Endodermal cell (in vitro differentiated cells): Measurements from ENCODE around the gene CAPZB. TPM values are rescaled to one million over a fixed set of nuclear protein-coding genes. Genes with fewer than 3 reads are reported as not detected.

Experiments
- DNase-seq: peaks from one replicate; pipeline ENCODE4 v3.0.0-alpha.2; 2017
- H3K27ac ChIP-seq: 2 replicates; pipeline ENCODE4 v1.5.1; 2013; ENCODE audit warnings: mild to moderate bottlenecking, low read depth, low read length, moderate library complexity
- H3K27me3 ChIP-seq: 2 replicates; pipeline ENCODE4 v1.6.1; 2013; ENCODE audit warnings: mild to moderate bottlenecking, low read length, moderate library complexity; ENCODE audit not compliant: insufficient read depth, control insufficient read depth, poor library complexity, severe bottlenecking
- H3K36me3 ChIP-seq: 2 replicates; pipeline ENCODE4 v1.7.0; 2013; ENCODE audit warnings: mild to moderate bottlenecking, low read length, moderate library complexity; ENCODE audit not compliant: control insufficient read depth, insufficient read depth
- H3K4me1 ChIP-seq: one replicate; pipeline ENCODE4 v1.7.0; 2013; ENCODE audit warnings: low read length; ENCODE audit not compliant: control insufficient read depth, insufficient read depth
- H3K4me3 ChIP-seq: 2 replicates; pipeline ENCODE4 v1.5.1; 2013; ENCODE audit warnings: mild to moderate bottlenecking, low read length, moderate library complexity
- H3K9ac ChIP-seq: 2 replicates; pipeline ENCODE4 v1.6.1; 2013; ENCODE audit warnings: mild to moderate bottlenecking, low read length, moderate library complexity; ENCODE audit not compliant: poor library complexity, severe bottlenecking; ENCODE audit errors: extremely low read depth
- H3K9me3 ChIP-seq: 2 replicates; pipeline ENCODE4 v1.6.1; 2013; ENCODE audit warnings: mild to moderate bottlenecking, low read length, moderate library complexity; ENCODE audit not compliant: control insufficient read depth
- H3K27ac Mint-ChIP-seq: 2 replicates; pipeline ENCODE4 v1.8.0; 2020; ENCODE audit warnings: mixed read lengths
- H3K27me3 Mint-ChIP-seq: 2 replicates; pipeline ENCODE4 v1.8.0; 2021; ENCODE audit warnings: mild to moderate bottlenecking, mixed read lengths; ENCODE audit not compliant: insufficient read depth
- H3K36me3 Mint-ChIP-seq: 2 replicates; pipeline ENCODE4 v1.8.0; 2020; ENCODE audit warnings: low read depth, mixed read lengths
- H3K4me1 Mint-ChIP-seq: 2 replicates; pipeline ENCODE4 v1.8.0; 2020; ENCODE audit warnings: mixed read lengths
- H3K4me3 Mint-ChIP-seq: 2 replicates; pipeline ENCODE4 v1.8.0; 2020; ENCODE audit warnings: mild to moderate bottlenecking, moderate library complexity, mixed read lengths
- H3K9me3 Mint-ChIP-seq: 2 replicates; pipeline ENCODE4 v1.8.0; 2020; ENCODE audit warnings: mild to moderate bottlenecking, mixed read lengths
- WGBS, 2 experiments: methylation state at CpG; one replicate each; pipeline versions ENCODE4 v1.1.5 to v1.1.7; 2013; ENCODE audit warnings: missing lambda C conversion rate in 2 of 2, mixed read lengths in 1 of 2; ENCODE audit not compliant: insufficient coverage in 1 of 2, insufficient read length in 1 of 2; 5-methylcytosine and 5-hydroxymethylcytosine counted together
- total RNA-seq, 2 donors: library from RNA; stranded (reverse); fragmentation: NEBNext Ultra II Directional in 1 of 2; extraction: Animal tissue kit (Norgen Biotek cat#: 25700) in 1 of 2; gene quantifications; 2 replicates in 1 of 2; 3 replicates in 1 of 2; pipeline ENCODE4 v1.2.1, GENCODE V29; 2021
- TF ChIP-seq, protein P1 (sequence below): fragments of 200-600 bp; sonication (generic); conservative IDR thresholded peaks from 2 replicates; pipeline ENCODE4 v1.5.0; 2021; ENCODE audit warnings: antibody characterized with exemption, mild to moderate bottlenecking

Gene CAPZB
- total RNA-seq, 2 donors from 2014 or later: 334 to 362 TPM

DNA sequence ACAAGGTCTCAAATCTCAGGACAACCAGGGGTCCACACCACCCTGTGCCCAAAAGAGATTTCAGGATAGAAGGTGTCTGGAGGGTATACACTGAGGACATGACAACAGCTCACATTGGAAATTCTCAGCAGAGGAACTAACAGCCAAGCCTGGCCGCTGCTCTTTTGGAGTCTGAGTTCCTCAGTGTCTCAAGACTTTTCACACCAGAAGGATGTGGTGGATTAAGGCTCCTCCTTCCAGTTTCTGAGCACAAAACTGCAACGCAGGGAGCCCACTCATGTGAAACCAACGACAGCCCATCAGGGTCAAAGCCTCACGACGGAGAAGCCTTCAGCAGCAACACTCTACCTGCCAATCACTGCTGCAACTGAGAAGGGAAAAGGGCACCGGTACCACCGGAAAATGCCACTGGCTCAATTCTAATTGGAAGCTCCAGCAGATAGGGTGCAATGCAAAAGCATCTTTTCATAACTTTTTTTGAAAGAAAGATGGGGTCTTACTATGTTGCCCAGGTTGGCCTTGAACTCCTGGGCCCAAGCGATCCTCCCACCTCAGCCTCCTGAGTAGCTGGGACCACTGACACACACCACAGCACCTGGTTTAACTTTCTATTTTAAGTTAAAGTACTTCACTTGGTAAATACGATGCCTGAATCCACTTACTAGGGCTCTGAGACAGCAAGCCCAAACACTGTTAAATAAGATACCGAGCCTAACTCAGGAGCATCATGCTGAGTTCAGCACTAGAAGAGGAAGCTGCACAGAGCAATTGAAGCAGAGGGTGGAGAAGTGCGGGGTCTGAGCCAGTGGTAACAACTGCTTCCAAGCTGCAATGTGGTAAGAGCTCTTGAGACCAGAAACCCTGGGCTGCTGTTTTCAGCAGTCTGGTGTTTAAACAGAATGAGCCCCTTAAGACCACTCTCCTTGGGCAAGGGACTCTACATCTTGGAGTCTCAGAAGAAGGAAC, 7.8 kb downstream of the CAPZB start:
- peaks cover 63% of the 10 kb centered on the region for H3K36me3 ChIP-seq

GRCh38 chr1:19476450-19477190, 8.7 kb downstream of the CAPZB start:
- H3K4me3 Mint-ChIP-seq: no peak overlapping the region
- H3K4me1 Mint-ChIP-seq: peaks cover 27% of the 10 kb centered on the region
- no peak overlapping the region for H3K4me3 ChIP-seq
- H3K27ac ChIP-seq: no peak overlapping the region
- peaks cover 9% of the 10 kb centered on the region for H3K4me1 ChIP-seq
- H3K9me3 ChIP-seq: no peaks in the 10 kb centered on the region
- WGBS, 2 experiments: 92% methylated on average over 5 to 12 of the region's 12 CpGs
- H3K27me3 ChIP-seq: no peaks in the 10 kb centered on the region
- TF ChIP-seq, protein P1, sequence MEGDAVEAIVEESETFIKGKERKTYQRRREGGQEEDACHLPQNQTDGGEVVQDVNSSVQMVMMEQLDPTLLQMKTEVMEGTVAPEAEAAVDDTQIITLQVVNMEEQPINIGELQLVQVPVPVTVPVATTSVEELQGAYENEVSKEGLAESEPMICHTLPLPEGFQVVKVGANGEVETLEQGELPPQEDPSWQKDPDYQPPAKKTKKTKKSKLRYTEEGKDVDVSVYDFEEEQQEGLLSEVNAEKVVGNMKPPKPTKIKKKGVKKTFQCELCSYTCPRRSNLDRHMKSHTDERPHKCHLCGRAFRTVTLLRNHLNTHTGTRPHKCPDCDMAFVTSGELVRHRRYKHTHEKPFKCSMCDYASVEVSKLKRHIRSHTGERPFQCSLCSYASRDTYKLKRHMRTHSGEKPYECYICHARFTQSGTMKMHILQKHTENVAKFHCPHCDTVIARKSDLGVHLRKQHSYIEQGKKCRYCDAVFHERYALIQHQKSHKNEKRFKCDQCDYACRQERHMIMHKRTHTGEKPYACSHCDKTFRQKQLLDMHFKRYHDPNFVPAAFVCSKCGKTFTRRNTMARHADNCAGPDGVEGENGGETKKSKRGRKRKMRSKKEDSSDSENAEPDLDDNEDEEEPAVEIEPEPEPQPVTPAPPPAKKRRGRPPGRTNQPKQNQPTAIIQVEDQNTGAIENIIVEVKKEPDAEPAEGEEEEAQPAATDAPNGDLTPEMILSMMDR: no peak
- no peak overlapping the region for H3K9ac ChIP-seq
- H3K36me3 ChIP-seq: peaks cover 69% of the 10 kb centered on the region
- no peaks in the 10 kb centered on the region for H3K27me3 Mint-ChIP-seq
- H3K36me3 Mint-ChIP-seq: peaks cover 34% of the 10 kb centered on the region
- no peak for DNase-seq
- H3K9me3 Mint-ChIP-seq: no peaks in the 10 kb centered on the region
- peak overlapping the region; percentile 44 for H3K27ac Mint-ChIP-seq

More for the DNA sequence above, 7.8 kb downstream of the CAPZB start:
- no peaks in the 10 kb centered on the region for H3K27me3 Mint-ChIP-seq
- H3K4me1 Mint-ChIP-seq: peaks cover 36% of the 10 kb centered on the region
- Histone ChIP-seq H3K9me3 (no peaks in the 10 kb centered on the region), H3K9ac (no peak overlapping the region), H3K27ac (no peak overlapping the region), H3K4me1 (peaks cover 13% of the 10 kb centered on the region), H3K4me3 (no peak overlapping the region), H3K27me3 (no peaks in the 10 kb centered on the region)
- H3K9me3 Mint-ChIP-seq: no peaks in the 10 kb centered on the region
- H3K36me3 Mint-ChIP-seq: peaks cover 29% of the 10 kb centered on the region
- no peak for DNase-seq
- H3K4me3 Mint-ChIP-seq: no peak overlapping the region
- TF ChIP-seq, protein P1: no peak
- no peak overlapping the region for H3K27ac Mint-ChIP-seq
- WGBS, 2 experiments: 93 to 96% methylated on average over 10 to 11 of the region's 11 CpGs

DNA sequence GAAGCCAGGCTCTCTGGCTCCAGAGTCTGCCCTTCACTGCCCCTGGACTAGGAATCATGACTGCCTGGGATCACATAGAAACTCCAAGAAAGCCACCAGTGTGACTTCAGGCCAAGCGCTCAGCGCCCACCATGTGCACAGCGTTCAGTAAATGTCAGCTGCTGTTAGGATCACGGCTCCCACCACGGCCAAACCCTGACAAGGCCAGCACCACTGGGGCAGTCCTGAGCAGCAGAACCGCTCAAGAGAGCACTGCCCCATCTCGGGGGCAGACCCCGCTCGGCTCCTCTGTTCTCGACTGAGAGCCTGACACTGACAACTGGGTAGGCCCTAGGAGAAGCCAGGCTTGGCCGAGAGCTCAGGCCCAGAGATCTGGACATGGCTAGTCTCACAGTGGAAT, 10.0 kb downstream of the CAPZB start:
- Histone ChIP-seq H3K36me3 (peaks cover 70% of the 10 kb centered on the region), H3K9me3 (no peaks in the 10 kb centered on the region), H3K9ac (no peak overlapping the region), H3K4me1 (peaks cover 5% of the 10 kb centered on the region), H3K27ac (no peak overlapping the region), H3K27me3 (no peaks in the 10 kb centered on the region), H3K4me3 (no peak overlapping the region)
- TF ChIP-seq, protein P1: no peak
- H3K36me3 Mint-ChIP-seq: peaks cover 39% of the 10 kb centered on the region
- no peak for DNase-seq
- no peaks in the 10 kb centered on the region for H3K9me3 Mint-ChIP-seq
- H3K27me3 Mint-ChIP-seq: no peaks in the 10 kb centered on the region
- peaks cover 17% of the 10 kb centered on the region for H3K4me1 Mint-ChIP-seq
- WGBS, 2 experiments: 95 to 97% methylated on average over 5 to 11 of the region's 11 CpGs
- H3K4me3 Mint-ChIP-seq: no peak overlapping the region
- no peak overlapping the region for H3K27ac Mint-ChIP-seq
